Measurements from ENCODE around the gene ITPRIPL2. TPM values are rescaled to one million over a fixed set of nuclear protein-coding genes. Genes with fewer than 3 reads are reported as not detected.

ITPRIPL2 gene
- total and polyA plus RNA-seq, 2 of the 13 experiments (the other 11 are each of a cell fraction or from before 2014, with no cell fraction given): 5.9 to 12.6 TPM

DNA sequence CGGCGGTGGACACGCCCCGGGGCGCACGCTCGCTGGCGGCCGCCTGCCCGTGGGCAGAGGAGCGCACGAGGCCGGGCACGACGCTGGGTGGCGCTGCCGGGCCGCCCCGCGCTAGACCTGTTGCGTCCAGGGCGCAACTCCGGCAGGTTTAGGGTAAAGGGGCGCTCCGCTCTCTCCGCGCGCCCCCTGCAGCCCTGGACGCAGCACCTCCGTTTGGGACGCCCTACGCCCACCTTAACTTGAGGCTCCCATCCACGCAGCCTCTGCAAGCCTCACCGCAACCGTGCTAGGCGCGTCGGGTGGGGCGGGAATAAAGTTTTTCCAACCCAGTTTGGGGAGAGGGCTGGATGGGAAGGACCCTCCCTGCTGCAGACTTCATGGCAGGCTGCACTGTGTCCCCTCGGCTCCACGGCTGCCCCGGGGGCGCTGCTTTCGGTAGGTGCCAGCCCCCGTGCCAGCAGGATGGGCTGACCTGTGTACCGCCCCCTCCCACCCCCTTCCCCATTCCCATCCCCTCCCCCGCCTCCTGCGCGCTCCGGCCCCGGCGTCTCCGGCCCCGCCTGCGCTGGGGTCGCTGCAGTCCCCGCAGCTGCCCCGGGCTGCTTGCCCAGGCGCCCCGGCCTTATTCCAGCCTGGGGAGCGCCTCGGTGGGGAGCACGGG lies 54.1 kb downstream of the ITPRIPL2 start, which contains the start of gene SYT17 (continued):
- no peak for TF ChIP-seq ZSCAN30 (CRISPR knock-in tag; IDR thresholded peaks at IDR 0.05)
- no peak for TF ChIP-seq ZEB1 (IDR thresholded peaks at IDR 0.05; ENCODE audit: insufficient replicate concordance, low read depth)
- no peak for TF ChIP-seq RAD51 (IDR thresholded peaks at IDR 0.05; ENCODE audit: borderline replicate concordance)
- TF ChIP-seq SSRP1 (CRISPR knock-in tag; IDR thresholded peaks at IDR 0.05): no peak
- no peak for TF ChIP-seq ZNF24 (IDR thresholded peaks at IDR 0.05)
- TF ChIP-seq, protein P1, sequence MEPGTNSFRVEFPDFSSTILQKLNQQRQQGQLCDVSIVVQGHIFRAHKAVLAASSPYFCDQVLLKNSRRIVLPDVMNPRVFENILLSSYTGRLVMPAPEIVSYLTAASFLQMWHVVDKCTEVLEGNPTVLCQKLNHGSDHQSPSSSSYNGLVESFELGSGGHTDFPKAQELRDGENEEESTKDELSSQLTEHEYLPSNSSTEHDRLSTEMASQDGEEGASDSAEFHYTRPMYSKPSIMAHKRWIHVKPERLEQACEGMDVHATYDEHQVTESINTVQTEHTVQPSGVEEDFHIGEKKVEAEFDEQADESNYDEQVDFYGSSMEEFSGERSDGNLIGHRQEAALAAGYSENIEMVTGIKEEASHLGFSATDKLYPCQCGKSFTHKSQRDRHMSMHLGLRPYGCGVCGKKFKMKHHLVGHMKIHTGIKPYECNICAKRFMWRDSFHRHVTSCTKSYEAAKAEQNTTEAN (CRISPR knock-in tag; conservative IDR thresholded peaks at IDR 0.05): no peak
- no peak for TF ChIP-seq AHR (CRISPR knock-in tag; IDR thresholded peaks at IDR 0.05)
- TF ChIP-seq ZFP36L1 (CRISPR knock-in tag; IDR thresholded peaks at IDR 0.05): no peak
- TF ChIP-seq NCOA2 (CRISPR knock-in tag; IDR thresholded peaks at IDR 0.05): peak; percentile 13; the same call in 1 of the 2 replicates
- TF ChIP-seq, protein P2, sequence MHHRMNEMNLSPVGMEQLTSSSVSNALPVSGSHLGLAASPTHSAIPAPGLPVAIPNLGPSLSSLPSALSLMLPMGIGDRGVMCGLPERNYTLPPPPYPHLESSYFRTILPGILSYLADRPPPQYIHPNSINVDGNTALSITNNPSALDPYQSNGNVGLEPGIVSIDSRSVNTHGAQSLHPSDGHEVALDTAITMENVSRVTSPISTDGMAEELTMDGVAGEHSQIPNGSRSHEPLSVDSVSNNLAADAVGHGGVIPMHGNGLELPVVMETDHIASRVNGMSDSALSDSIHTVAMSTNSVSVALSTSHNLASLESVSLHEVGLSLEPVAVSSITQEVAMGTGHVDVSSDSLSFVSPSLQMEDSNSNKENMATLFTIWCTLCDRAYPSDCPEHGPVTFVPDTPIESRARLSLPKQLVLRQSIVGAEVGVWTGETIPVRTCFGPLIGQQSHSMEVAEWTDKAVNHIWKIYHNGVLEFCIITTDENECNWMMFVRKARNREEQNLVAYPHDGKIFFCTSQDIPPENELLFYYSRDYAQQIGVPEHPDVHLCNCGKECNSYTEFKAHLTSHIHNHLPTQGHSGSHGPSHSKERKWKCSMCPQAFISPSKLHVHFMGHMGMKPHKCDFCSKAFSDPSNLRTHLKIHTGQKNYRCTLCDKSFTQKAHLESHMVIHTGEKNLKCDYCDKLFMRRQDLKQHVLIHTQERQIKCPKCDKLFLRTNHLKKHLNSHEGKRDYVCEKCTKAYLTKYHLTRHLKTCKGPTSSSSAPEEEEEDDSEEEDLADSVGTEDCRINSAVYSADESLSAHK (CRISPR knock-in tag; IDR thresholded peaks at IDR 0.05; ENCODE audit: borderline replicate concordance): no peak
- TF ChIP-seq THAP11 (CRISPR knock-in tag; IDR thresholded peaks at IDR 0.05): no peak
- no peak for TF ChIP-seq ZFP36L2 (CRISPR knock-in tag; IDR thresholded peaks at IDR 0.05)
- TF ChIP-seq, protein P3, sequence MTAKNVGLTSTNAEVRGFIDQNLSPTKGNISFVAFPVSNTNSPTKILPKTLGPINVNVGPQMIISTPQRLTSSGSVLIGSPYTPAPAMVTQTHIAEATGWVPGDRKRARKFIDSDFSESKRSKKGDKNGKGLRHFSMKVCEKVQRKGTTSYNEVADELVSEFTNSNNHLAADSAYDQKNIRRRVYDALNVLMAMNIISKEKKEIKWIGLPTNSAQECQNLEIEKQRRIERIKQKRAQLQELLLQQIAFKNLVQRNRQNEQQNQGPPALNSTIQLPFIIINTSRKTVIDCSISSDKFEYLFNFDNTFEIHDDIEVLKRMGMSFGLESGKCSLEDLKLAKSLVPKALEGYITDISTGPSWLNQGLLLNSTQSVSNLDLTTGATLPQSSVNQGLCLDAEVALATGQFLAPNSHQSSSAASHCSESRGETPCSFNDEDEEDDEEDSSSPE (CRISPR knock-in tag; IDR thresholded peaks at IDR 0.05): 0 out of 2 replicates have a peak, but pooled peaks have one; percentile 17
- TF ChIP-seq REL (CRISPR knock-in tag; conservative IDR thresholded peaks at IDR 0.05): no peak
- TF ChIP-seq SMYD3 (CRISPR knock-in tag; IDR thresholded peaks at IDR 0.05): no peak
- TF ChIP-seq JUND (CRISPR knock-in tag; IDR thresholded peaks at IDR 0.05): no peak
- TF ChIP-seq JARID2 (CRISPR knock-in tag; IDR thresholded peaks at IDR 0.05; ENCODE audit: insufficient replicate concordance): no peak
- TF ChIP-seq ZNF30 (CRISPR knock-in tag; IDR thresholded peaks at IDR 0.05): no peak
- 0 out of 2 replicates have a peak, but pooled peaks have one; percentile 30 for TF ChIP-seq ZNF484 (CRISPR knock-in tag; IDR thresholded peaks at IDR 0.05; ENCODE audit: borderline replicate concordance, low read depth)
- no peak for TF ChIP-seq ZNF530 (CRISPR knock-in tag; IDR thresholded peaks at IDR 0.05; ENCODE audit: low read depth)
- no peak for TF ChIP-seq ZNF143 (CRISPR knock-in tag; IDR thresholded peaks at IDR 0.05)
- no peak for TF ChIP-seq CREB1 (IDR thresholded peaks at IDR 0.05)
- no peak for TF ChIP-seq CREB1 (CRISPR knock-in tag; IDR thresholded peaks at IDR 0.05)
- TF ChIP-seq, protein P4, sequence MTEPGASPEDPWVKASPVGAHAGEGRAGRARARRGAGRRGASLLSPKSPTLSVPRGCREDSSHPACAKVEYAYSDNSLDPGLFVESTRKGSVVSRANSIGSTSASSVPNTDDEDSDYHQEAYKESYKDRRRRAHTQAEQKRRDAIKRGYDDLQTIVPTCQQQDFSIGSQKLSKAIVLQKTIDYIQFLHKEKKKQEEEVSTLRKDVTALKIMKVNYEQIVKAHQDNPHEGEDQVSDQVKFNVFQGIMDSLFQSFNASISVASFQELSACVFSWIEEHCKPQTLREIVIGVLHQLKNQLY (CRISPR knock-in tag; IDR thresholded peaks at IDR 0.05): no peak
- no peak for TF ChIP-seq ZNF615 (CRISPR knock-in tag; IDR thresholded peaks at IDR 0.05; ENCODE audit: borderline replicate concordance)
- peak; percentile 45; the same call in 1 of the 2 replicates for TF ChIP-seq ZNF331 (CRISPR knock-in tag; IDR thresholded peaks at IDR 0.05)
- TF ChIP-seq ZNF607 (CRISPR knock-in tag; IDR thresholded peaks at IDR 0.05; ENCODE audit: borderline replicate concordance): peak; percentile 10; the same call in 1 of the 2 replicates
- TF ChIP-seq HNRNPUL1 (IDR thresholded peaks at IDR 0.05; ENCODE audit: low read depth, low read length): no peak

All from HepG2 (cell line).